Testis (tissue), 3 donors: ENCODE measurements around the gene RXFP1. TPM values are rescaled to one million over a fixed set of nuclear protein-coding genes. Genes with fewer than 3 reads are reported as not detected.

Experiments used
- DNase-seq: peaks from one replicate; pipeline ENCODE4 v3.0.0-alpha.2; 2019
- H3K27ac ChIP-seq, 2 donors: fragments of 200-600 bp; sonication (generic); one replicate each; pipeline ENCODE4 v1.5.1; 2019
- H3K27me3 ChIP-seq: fragments of 200-600 bp; sonication (generic); one replicate; pipeline ENCODE4 v1.5.1; 2019
- H3K36me3 ChIP-seq: fragments of 200-600 bp; sonication (generic); one replicate; pipeline ENCODE4 v1.5.1; 2017; ENCODE audit warnings: low read depth; ENCODE audit errors: missing control alignments
- H3K4me1 ChIP-seq: fragments of 200-600 bp; sonication (generic); one replicate; pipeline ENCODE4 v1.5.1; 2019
- H3K4me3 ChIP-seq, 2 donors: fragments of 200-600 bp; sonication (generic); one replicate each; pipeline ENCODE4 v1.5.1; 2017 to 2019
- H3K9me3 ChIP-seq: fragments of 200-600 bp; sonication (generic); one replicate; pipeline ENCODE4 v1.5.1; 2017
- CTCF ChIP-seq, 3 experiments: fragments of 450-650 bp in 2 of 3; fragments of 200-600 bp in 1 of 3; sonication (generic) in 1 of 3; IDR thresholded peaks; one replicate each; pipeline ENCODE4 v1.5.1; 2016 to 2019; ENCODE audit warnings: antibody characterized with exemption in 3 of 3, mild to moderate bottlenecking in 2 of 3, moderate library complexity in 1 of 3
- POLR2A ChIP-seq: fragments of 450-650 bp; IDR thresholded peaks from one replicate; pipeline ENCODE4 v1.6.1; 2017; ENCODE audit warnings: antibody characterized with exemption, mild to moderate bottlenecking, moderate library complexity
- WGBS, 2 donors: methylation state at CpG; one replicate each; pipeline ENCODE4 v1.1.5; 2018; 5-methylcytosine and 5-hydroxymethylcytosine counted together
- intact Hi-C: fragments of 100-400 bp; cut with DNase I; formaldehyde crosslinking; loops from one replicate; pipeline ENCODE4 v1.15.1; 2023; ENCODE audit warnings: low total_unique reads
- polyA plus RNA-seq: library from polyadenylated mRNA; stranded (reverse); fragments of 350-450 nt; fragmentation: Illumina TruSeq; extraction: RNeasy Lipid Tissue Mini Kit (QIAGEN cat#74804); gene quantifications from one replicate; pipeline ENCODE4 v1.2.3, GENCODE V29; 2014; ENCODE audit warnings: low read depth, low replicate concordance; ENCODE audit not compliant: insufficient read depth
- total RNA-seq, 2 donors: library from RNA; depleted of rRNA; stranded (reverse); fragments of >200 nt; gene quantifications; one replicate each; pipeline ENCODE4 v1.2.3, GENCODE V29; 2016

Gene RXFP1
- total and polyA plus RNA-seq, 3 donors from 2014 or later, result 0.26 to 2.1 (median 0.81) TPM

- no peaks in the 10 kb centered on the region for H3K4me1 ChIP-seq
- no peaks in the 10 kb centered on the region for H3K36me3 ChIP-seq
- 73 to 76% methylated on average over 7 of the region's 7 CpGs for WGBS, 2 donors
- no peaks in the 10 kb centered on the region for H3K9me3 ChIP-seq
- no peak overlapping the region for H3K27ac ChIP-seq
- H3K27me3 ChIP-seq, result no peaks in the 10 kb centered on the region
- DNase-seq, result no peak
- intact Hi-C loops, result no loop called here
- TF ChIP-seq CTCF (IDR thresholded peaks at IDR 0.05) (no peak), POLR2A (no peak)
- no peak overlapping the region for H3K4me3 ChIP-seq
Observed at GRCh38 chr4:158523990-158524535, 2.4 kb downstream of the RXFP1 start.

GRCh38 chr4:158527516-158527915 lies 5.8 kb downstream of the RXFP1 start:
- Histone ChIP-seq H3K36me3 (no peaks in the 10 kb centered on the region), H3K9me3 (no peaks in the 10 kb centered on the region), H3K4me3 (no peak overlapping the region), H3K27me3 (no peaks in the 10 kb centered on the region), H3K27ac (no peak overlapping the region), H3K4me1 (no peaks in the 10 kb centered on the region)
- WGBS, 2 donors, result 90 to 100% methylated on average over 1 of the region's 1 CpG
- intact Hi-C loops, result no loop called here
- no peak for DNase-seq
- TF ChIP-seq POLR2A, result no peak
- no peak for TF ChIP-seq CTCF (IDR thresholded peaks at IDR 0.05)

GRCh38 chr4:158529505-158529904 lies 7.8 kb downstream of the RXFP1 start:
- Histone ChIP-seq H3K9me3 (no peaks in the 10 kb centered on the region), H3K27ac (no peak overlapping the region), H3K27me3 (no peaks in the 10 kb centered on the region), H3K4me1 (no peaks in the 10 kb centered on the region), H3K4me3 (no peak overlapping the region), H3K36me3 (no peaks in the 10 kb centered on the region)
- 53 to 85% methylated on average over 1 of the region's 1 CpG for WGBS, 2 donors
- DNase-seq, result no peak
- intact Hi-C loops, result no loop called here
- TF ChIP-seq CTCF (IDR thresholded peaks at IDR 0.05) (no peak), POLR2A (no peak)

- no peaks in the 10 kb centered on the region for H3K4me1 ChIP-seq
- 65 to 80% methylated on average over 2 of the region's 2 CpGs for WGBS, 2 donors
- H3K27ac ChIP-seq, result no peak overlapping the region
- no peaks in the 10 kb centered on the region for H3K27me3 ChIP-seq
- intact Hi-C loops, result no loop called here
- no peaks in the 10 kb centered on the region for H3K36me3 ChIP-seq
- DNase-seq, result no peak
- no peaks in the 10 kb centered on the region for H3K9me3 ChIP-seq
- H3K4me3 ChIP-seq, result no peak overlapping the region
- TF ChIP-seq POLR2A (no peak), CTCF (IDR thresholded peaks at IDR 0.05) (no peak)
Observed at GRCh38 chr4:158530381-158530780, 8.7 kb downstream of the RXFP1 start.

- no peak for DNase-seq
- Histone ChIP-seq H3K36me3 (no peaks in the 10 kb centered on the region), H3K27ac (no peak overlapping the region), H3K27me3 (no peaks in the 10 kb centered on the region), H3K4me1 (no peaks in the 10 kb centered on the region), H3K9me3 (no peaks in the 10 kb centered on the region), H3K4me3 (no peak overlapping the region)
- WGBS, 2 donors, result 80 to 88% methylated on average over 6 of the region's 6 CpGs
- TF ChIP-seq CTCF (IDR thresholded peaks at IDR 0.05) (no peak), POLR2A (no peak)
- intact Hi-C loops, result no loop called here
Observed at GRCh38 chr4:158530898-158531297, 9.2 kb downstream of the RXFP1 start.
